ENCODE data around the gene TRAF7.

DNA sequence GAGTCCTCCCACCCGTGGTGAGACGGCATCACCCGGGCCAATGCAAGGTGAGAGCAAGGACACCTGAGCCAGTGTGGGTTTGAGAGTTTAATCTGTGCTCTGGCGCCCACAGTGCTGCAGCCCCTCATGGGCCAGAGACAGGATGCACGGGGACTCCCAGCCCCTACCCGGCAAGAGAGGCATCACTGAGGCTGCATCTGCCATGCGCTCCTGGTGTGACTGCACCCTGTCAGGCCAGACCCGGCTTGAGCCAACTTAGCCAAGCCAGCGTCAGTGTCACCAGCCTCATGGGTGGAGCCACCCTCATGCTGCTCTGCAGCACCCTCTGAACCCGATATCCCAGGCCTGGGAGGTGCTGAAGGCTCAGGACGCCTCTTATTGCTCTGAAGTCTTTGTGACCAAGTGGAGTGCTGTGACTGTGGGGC is 56.4 kb downstream of the TRAF7 start:
- TF ChIP-seq, protein P1, sequence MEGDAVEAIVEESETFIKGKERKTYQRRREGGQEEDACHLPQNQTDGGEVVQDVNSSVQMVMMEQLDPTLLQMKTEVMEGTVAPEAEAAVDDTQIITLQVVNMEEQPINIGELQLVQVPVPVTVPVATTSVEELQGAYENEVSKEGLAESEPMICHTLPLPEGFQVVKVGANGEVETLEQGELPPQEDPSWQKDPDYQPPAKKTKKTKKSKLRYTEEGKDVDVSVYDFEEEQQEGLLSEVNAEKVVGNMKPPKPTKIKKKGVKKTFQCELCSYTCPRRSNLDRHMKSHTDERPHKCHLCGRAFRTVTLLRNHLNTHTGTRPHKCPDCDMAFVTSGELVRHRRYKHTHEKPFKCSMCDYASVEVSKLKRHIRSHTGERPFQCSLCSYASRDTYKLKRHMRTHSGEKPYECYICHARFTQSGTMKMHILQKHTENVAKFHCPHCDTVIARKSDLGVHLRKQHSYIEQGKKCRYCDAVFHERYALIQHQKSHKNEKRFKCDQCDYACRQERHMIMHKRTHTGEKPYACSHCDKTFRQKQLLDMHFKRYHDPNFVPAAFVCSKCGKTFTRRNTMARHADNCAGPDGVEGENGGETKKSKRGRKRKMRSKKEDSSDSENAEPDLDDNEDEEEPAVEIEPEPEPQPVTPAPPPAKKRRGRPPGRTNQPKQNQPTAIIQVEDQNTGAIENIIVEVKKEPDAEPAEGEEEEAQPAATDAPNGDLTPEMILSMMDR (IDR thresholded peaks at IDR 0.05), result no peak
- TF ChIP-seq POLR2A (IDR thresholded peaks at IDR 0.05) (no peak), POLR2AphosphoS5 (IDR thresholded peaks at IDR 0.05) (no peak)

All from upper lobe of left lung (tissue), 4 donors.